Measurements from ENCODE around the gene TMEM150A.

TMEM150A gene

DNA sequence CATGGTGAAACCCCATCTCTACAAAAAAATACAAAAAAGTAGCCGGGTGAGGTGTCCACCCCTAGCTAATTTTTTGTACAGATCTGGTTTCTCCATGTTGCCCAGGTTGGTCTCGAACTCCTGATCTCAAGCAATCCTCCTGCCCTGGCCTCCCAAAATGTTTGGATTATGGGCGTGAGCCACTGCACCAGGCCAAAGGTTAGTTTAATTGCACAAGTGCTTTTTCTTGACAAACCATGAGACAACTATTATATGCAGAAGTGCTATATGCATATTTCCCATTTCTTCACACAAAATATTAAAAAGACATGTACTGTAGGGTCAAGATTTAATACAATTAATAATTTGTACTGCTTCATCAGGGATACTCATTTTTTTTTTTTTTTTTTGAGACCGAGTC lies 36.2 kb downstream of the TMEM150A start:
- no peak overlapping the region for H3K4me2 ChIP-seq (ENCODE audit: low read depth, low read length, poor library complexity, severe bottlenecking)

DNA sequence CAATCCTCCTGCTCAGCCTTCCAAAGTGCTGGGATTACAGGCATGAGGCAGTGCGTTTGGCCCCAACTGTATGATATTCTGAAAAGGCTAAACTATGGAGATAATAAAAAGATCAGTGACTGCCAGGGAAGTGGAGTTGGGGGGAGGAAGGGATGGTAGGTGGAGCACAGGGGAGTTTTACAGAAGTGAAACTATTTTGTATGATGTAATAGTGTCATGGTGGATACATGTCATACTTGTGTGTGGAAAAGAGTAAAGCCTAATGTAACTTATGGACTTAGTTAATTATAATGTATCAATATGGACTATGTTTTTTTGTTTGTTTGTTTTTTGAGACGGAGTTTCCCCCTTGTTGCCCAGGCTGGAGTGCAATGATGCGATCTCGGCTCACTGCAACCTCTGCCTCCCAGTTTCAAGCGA lies 38.3 kb downstream of the TMEM150A start:
- H2AFZ ChIP-seq (ENCODE audit: low read depth, low read length, severe bottlenecking), result peak overlapping the region; percentile 43
- H3K9me2 ChIP-seq (replicated peaks; ENCODE audit: insufficient read depth, low read length), result no peaks in the 10 kb centered on the region
- H3K9me3 ChIP-seq (ENCODE audit: insufficient read depth, low read length), result no peaks in the 10 kb centered on the region
- H4K20me1 ChIP-seq (ENCODE audit: low read depth, low read length), result no peaks in the 10 kb centered on the region
- no peak overlapping the region for H3K27ac ChIP-seq (ENCODE audit: low read depth, low read length)
- H3K36me3 ChIP-seq (ENCODE audit: low read length), result no peaks in the 10 kb centered on the region
- 0 out of 2 replicates have a peak, but pooled peaks cover 5% of the 10 kb centered on the region for H3F3A ChIP-seq (ENCODE audit: insufficient read depth)
- no peak overlapping the region for H3K4me3 ChIP-seq (ENCODE audit: insufficient read depth, low read length, poor library complexity, severe bottlenecking)
- peak overlapping the region; percentile 4 for H3K4me2 ChIP-seq (ENCODE audit: low read depth, low read length, poor library complexity, severe bottlenecking)
- peaks cover 16% of the 10 kb centered on the region for H3K79me2 ChIP-seq (ENCODE audit: insufficient read depth, low read length)
- TF ChIP-seq EZH2phosphoT487 (conservative IDR thresholded peaks at IDR 0.05; ENCODE audit: low read length), result no peak
- TF ChIP-seq, protein P1, sequence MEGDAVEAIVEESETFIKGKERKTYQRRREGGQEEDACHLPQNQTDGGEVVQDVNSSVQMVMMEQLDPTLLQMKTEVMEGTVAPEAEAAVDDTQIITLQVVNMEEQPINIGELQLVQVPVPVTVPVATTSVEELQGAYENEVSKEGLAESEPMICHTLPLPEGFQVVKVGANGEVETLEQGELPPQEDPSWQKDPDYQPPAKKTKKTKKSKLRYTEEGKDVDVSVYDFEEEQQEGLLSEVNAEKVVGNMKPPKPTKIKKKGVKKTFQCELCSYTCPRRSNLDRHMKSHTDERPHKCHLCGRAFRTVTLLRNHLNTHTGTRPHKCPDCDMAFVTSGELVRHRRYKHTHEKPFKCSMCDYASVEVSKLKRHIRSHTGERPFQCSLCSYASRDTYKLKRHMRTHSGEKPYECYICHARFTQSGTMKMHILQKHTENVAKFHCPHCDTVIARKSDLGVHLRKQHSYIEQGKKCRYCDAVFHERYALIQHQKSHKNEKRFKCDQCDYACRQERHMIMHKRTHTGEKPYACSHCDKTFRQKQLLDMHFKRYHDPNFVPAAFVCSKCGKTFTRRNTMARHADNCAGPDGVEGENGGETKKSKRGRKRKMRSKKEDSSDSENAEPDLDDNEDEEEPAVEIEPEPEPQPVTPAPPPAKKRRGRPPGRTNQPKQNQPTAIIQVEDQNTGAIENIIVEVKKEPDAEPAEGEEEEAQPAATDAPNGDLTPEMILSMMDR (IDR thresholded peaks at IDR 0.05; ENCODE audit: insufficient read depth, low read length, poor library complexity, severe bottlenecking), result no peak
- H3K9ac ChIP-seq (ENCODE audit: low read length), result no peak overlapping the region
- H3K27me3 ChIP-seq (ENCODE audit: low read length), result no peaks in the 10 kb centered on the region

More for the DNA sequence above, 36.2 kb downstream of the TMEM150A start:
- Histone ChIP-seq H2AFZ (ENCODE audit: low read depth, low read length, severe bottlenecking) (no peak overlapping the region), H4K20me1 (ENCODE audit: low read depth, low read length) (no peaks in the 10 kb centered on the region), H3K9me2 (replicated peaks; ENCODE audit: insufficient read depth, low read length) (no peaks in the 10 kb centered on the region), H3K27ac (ENCODE audit: low read depth, low read length) (no peak overlapping the region), H3K9ac (ENCODE audit: low read length) (no peak overlapping the region), H3K4me3 (ENCODE audit: insufficient read depth, low read length, poor library complexity, severe bottlenecking) (no peak overlapping the region), H3K79me2 (ENCODE audit: insufficient read depth, low read length) (no peaks in the 10 kb centered on the region), H3K36me3 (ENCODE audit: low read length) (no peaks in the 10 kb centered on the region), H3K9me3 (ENCODE audit: insufficient read depth, low read length) (no peaks in the 10 kb centered on the region), H3K27me3 (ENCODE audit: low read length) (no peaks in the 10 kb centered on the region), H3F3A (ENCODE audit: insufficient read depth) (0 out of 2 replicates have a peak, but pooled peaks cover 5% of the 10 kb centered on the region)
- no peak for TF ChIP-seq EZH2phosphoT487 (conservative IDR thresholded peaks at IDR 0.05; ENCODE audit: low read length)
- TF ChIP-seq, protein P1 (IDR thresholded peaks at IDR 0.05; ENCODE audit: insufficient read depth, low read length, poor library complexity, severe bottlenecking), result no peak

DNA sequence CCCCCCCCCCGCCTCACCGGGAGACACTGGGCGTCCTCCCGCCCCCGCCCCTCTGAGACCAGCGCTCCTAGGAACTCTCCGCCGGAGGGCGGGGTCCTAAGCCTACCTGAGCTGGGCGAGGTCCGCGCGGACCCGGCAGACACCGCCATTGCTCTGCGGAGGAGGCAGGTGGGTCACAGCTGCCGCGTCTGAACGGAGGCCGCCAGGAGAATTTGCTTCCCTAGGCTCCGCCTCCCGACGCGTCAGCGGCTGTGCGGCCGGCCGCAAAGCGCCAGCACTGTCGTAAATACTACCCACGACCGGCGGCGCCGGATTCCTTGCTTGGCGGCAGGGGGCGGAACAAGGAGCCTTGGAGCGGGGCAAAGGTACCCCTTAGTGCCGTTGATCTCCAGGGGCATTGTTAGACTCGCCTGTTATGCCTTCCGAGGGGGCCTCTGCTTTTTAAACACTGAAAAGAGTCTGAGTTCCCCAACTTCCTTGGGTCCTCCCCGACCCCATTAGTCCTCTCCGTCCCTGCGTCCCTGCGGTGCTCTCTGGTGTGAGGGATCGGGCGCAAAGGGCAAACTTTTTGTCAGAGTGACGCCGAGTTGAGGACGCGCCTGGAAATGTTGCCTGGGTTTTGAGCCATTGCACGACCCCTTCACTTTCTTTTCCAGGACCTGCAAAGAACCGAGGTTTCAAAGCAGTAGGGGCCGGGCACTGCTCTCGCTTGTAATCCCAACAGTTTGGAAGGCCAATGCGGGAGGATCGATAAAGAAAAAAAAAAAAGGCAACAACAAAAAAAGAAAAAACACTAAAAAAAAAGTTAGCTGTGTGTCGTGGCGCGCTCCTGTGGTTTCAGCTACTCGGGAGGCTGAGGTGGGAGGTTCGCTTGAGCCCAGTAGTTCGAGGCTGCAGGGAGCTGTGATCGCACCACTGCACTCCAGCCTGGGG lies 41.0 kb downstream of the TMEM150A start, which contains the start of gene GGCX:
Gene GGCX, minus strand, starts transcription at position 214 of the 933 bp plus-strand sequence. Its CDS starts 65 bp downstream, at position 149.
- TF ChIP-seq, protein P1 (IDR thresholded peaks at IDR 0.05; ENCODE audit: insufficient read depth, low read length, poor library complexity, severe bottlenecking), result no peak
- TF ChIP-seq EZH2phosphoT487 (conservative IDR thresholded peaks at IDR 0.05; ENCODE audit: low read length), result no peak
- peak within 1 kb of the TSS; percentile 83 for H2AFZ ChIP-seq (ENCODE audit: low read depth, low read length, severe bottlenecking)
- peaks cover 25% of the 10 kb centered on the region for H3K79me2 ChIP-seq (ENCODE audit: insufficient read depth, low read length)
- peak within 1 kb of the TSS; percentile 58 for H3K27ac ChIP-seq (ENCODE audit: low read depth, low read length)
- H3F3A ChIP-seq (ENCODE audit: insufficient read depth), result 0 out of 2 replicates have a peak, but pooled peaks cover 5% of the 10 kb centered on the region
- H3K36me3 ChIP-seq (ENCODE audit: low read length), result no peaks in the 10 kb centered on the region; the same call in 1 of the 2 replicates
- peak within 1 kb of the TSS; percentile 69 for H3K9ac ChIP-seq (ENCODE audit: low read length)
- peak within 1 kb of the TSS; percentile 87 for H3K4me2 ChIP-seq (ENCODE audit: low read depth, low read length, poor library complexity, severe bottlenecking)
- H3K27me3 ChIP-seq (ENCODE audit: low read length), result no peaks in the 10 kb centered on the region
- H3K9me2 ChIP-seq (replicated peaks; ENCODE audit: insufficient read depth, low read length), result no peaks in the 10 kb centered on the region
- no peaks in the 10 kb centered on the region for H3K9me3 ChIP-seq (ENCODE audit: insufficient read depth, low read length)
- H4K20me1 ChIP-seq (ENCODE audit: low read depth, low read length), result no peaks in the 10 kb centered on the region
- peak within 1 kb of the TSS; percentile 74 for H3K4me3 ChIP-seq (ENCODE audit: insufficient read depth, low read length, poor library complexity, severe bottlenecking)
